ENCODE measurements around the gene PLCG1. TPM values are rescaled to one million over a fixed set of nuclear protein-coding genes. Genes with fewer than 3 reads are reported as not detected.

The PLCG1 gene
- total RNA-seq, 2 experiments from 2014 or later = 387 to 404 TPM

GRCh38 chr20:41170386-41171105, 33.2 kb downstream of the PLCG1 start:
- no peaks in the 10 kb centered on the region for H3K27me3 Mint-ChIP-seq
- Histone ChIP-seq H3K36me3 (ENCODE audit: insufficient read depth, low read length) (peaks cover 99% of the 10 kb centered on the region), H3K4me1 (ENCODE audit: insufficient read depth, low read length) (peaks cover 43% of the 10 kb centered on the region), H3K27me3 (ENCODE audit: control insufficient read depth in 1 of 2, insufficient read depth in 2 of 2, low read length in 2 of 2) (no peaks in the 10 kb centered on the region), H3K9me3 (ENCODE audit: control insufficient read depth in 1 of 2, insufficient read depth in 1 of 2, low read length in 2 of 2) (no peaks in the 10 kb centered on the region), H3K27ac (ENCODE audit: low read depth in 1 of 2, low read length in 2 of 2) (peak overlapping the region; percentile 16 to 38), H3K4me3 (ENCODE audit: low read length) (no peak overlapping the region)
- no peak for ATAC-seq (ENCODE audit: poor library complexity)
- intact Hi-C loops (cut with DNase I, micrococcal nuclease) = loop anchor here in 1 of 2 experiments (5.0 kb wide), 1 partner anchor 33 kb away; the partner anchor contains the start of gene PLCG1
- H3K4me3 Mint-ChIP-seq = no peak overlapping the region
- no peak for TF ChIP-seq CTCF (IDR thresholded peaks at IDR 0.05)
- peaks cover 26% of the 10 kb centered on the region for H3K4me1 Mint-ChIP-seq (ENCODE audit: low read depth)
- H3K36me3 Mint-ChIP-seq (ENCODE audit: low read depth) = peaks cover 100% of the 10 kb centered on the region
- H3K9me3 Mint-ChIP-seq = no peaks in the 10 kb centered on the region
- ChIA-PET CTCF (no interaction called here), POLR2A (interaction anchor here (0.7 to 3.1 kb wide), 2 partner anchors 14 to 36 kb away, joined by 4 to 22 read pairs; no protein-coding TSS in a partner anchor)
- DNase-seq = peak in 2 of 14 experiments; percentile 2 to 24
- peak overlapping the region; percentile 96 for H3K27ac Mint-ChIP-seq

- Mint-ChIP-seq H3K36me3 (ENCODE audit: low read depth) (peaks cover 100% of the 10 kb centered on the region), H3K27ac (peak overlapping the region; percentile 54), H3K4me1 (ENCODE audit: low read depth) (peaks cover 22% of the 10 kb centered on the region), H3K27me3 (no peaks in the 10 kb centered on the region), H3K9me3 (no peaks in the 10 kb centered on the region), H3K4me3 (no peak overlapping the region)
- ChIA-PET POLR2A (interaction anchor here (0.6 to 1.8 kb wide), 2 partner anchors 34 to 36 kb away, joined by 3 to 12 read pairs; no protein-coding TSS in a partner anchor), CTCF (interaction anchor here (3.1 kb wide), 1 partner anchor 60 kb away, joined by 21 read pairs; no protein-coding TSS in a partner anchor)
- Histone ChIP-seq H3K27me3 (ENCODE audit: control insufficient read depth in 1 of 2, insufficient read depth in 2 of 2, low read length in 2 of 2) (no peaks in the 10 kb centered on the region), H3K4me3 (ENCODE audit: low read length) (no peak overlapping the region), H3K4me1 (ENCODE audit: insufficient read depth, low read length) (peaks cover 32% of the 10 kb centered on the region), H3K27ac (ENCODE audit: low read depth in 1 of 2, low read length in 2 of 2) (no peak overlapping the region), H3K9me3 (ENCODE audit: control insufficient read depth in 1 of 2, insufficient read depth in 1 of 2, low read length in 2 of 2) (no peaks in the 10 kb centered on the region), H3K36me3 (ENCODE audit: insufficient read depth, low read length) (peaks cover 95% of the 10 kb centered on the region)
- ATAC-seq (ENCODE audit: poor library complexity) (no peak), DNase-seq (no peak)
- intact Hi-C loops (cut with DNase I, micrococcal nuclease) = loop anchor here (2.0 to 5.0 kb wide), 2 partner anchors 35 to 61 kb away; partner anchors contain the start of gene PLCG1 (in 1 of the 2)
- TF ChIP-seq CTCF (IDR thresholded peaks at IDR 0.05) = no peak
These were observed 34.5 kb downstream of the PLCG1 start for GRCh38 chr20:41171736-41172295.

GRCh38 chr20:41172296-41173140, 35.2 kb downstream of the PLCG1 start:
- Histone ChIP-seq H3K4me3 (ENCODE audit: low read length) (no peak overlapping the region), H3K36me3 (ENCODE audit: insufficient read depth, low read length) (peaks cover 94% of the 10 kb centered on the region), H3K27me3 (ENCODE audit: control insufficient read depth in 1 of 2, insufficient read depth in 2 of 2, low read length in 2 of 2) (no peaks in the 10 kb centered on the region), H3K9me3 (ENCODE audit: control insufficient read depth in 1 of 2, insufficient read depth in 1 of 2, low read length in 2 of 2) (no peaks in the 10 kb centered on the region), H3K27ac (ENCODE audit: low read depth in 1 of 2, low read length in 2 of 2) (no peak overlapping the region), H3K4me1 (ENCODE audit: insufficient read depth, low read length) (peaks cover 25% of the 10 kb centered on the region)
- H3K4me1 Mint-ChIP-seq (ENCODE audit: low read depth) = peaks cover 15% of the 10 kb centered on the region
- H3K27ac Mint-ChIP-seq = peak overlapping the region; percentile 67
- no peak for TF ChIP-seq CTCF (IDR thresholded peaks at IDR 0.05)
- H3K9me3 Mint-ChIP-seq = no peaks in the 10 kb centered on the region
- peaks cover 98% of the 10 kb centered on the region for H3K36me3 Mint-ChIP-seq (ENCODE audit: low read depth)
- H3K27me3 Mint-ChIP-seq = no peaks in the 10 kb centered on the region
- no peak for ATAC-seq (ENCODE audit: poor library complexity)
- DNase-seq = peak in 2 of 14 experiments; percentile 10 to 32
- intact Hi-C loops (cut with DNase I, micrococcal nuclease) = loop anchor here (1.0 to 5.0 kb wide), 6 partner anchors 35 to 168 kb away; partner anchors contain the start of genes LPIN3 (in 1 of the 2) and PLCG1 (in 1 of the 2)
- ChIA-PET CTCF (interaction anchor here (0.6 to 3.1 kb wide), 23 partner anchors 8 to 184 kb away, joined by 3 to 34 read pairs (median 4); partner anchors contain the start of gene LPIN3), POLR2A (interaction anchor here (0.5 to 1.8 kb wide), 9 partner anchors 15 to 37 kb away, joined by 3 to 12 read pairs (median 4); no protein-coding TSS in a partner anchor)
- H3K4me3 Mint-ChIP-seq = no peak overlapping the region
